ENCODE measurements around the gene MTERF4.

MTERF4 gene

GRCh38 chr2:241048149-241048948 is 53.7 kb downstream of the MTERF4 start:
- no peak for DNase-seq

- DNase-seq, result no peak
These were observed 54.7 kb downstream of the MTERF4 start for GRCh38 chr2:241047253-241048010.

All from stimulated activated CD4-positive, alpha-beta T cell treated with anti-CD3 and anti-CD28 coated beads, Interleukin-4, amount 100 ng/mL, for 24 hours (primary cell).